ENCODE results near the gene RNLS. TPM values are rescaled to one million over a fixed set of nuclear protein-coding genes. Genes with fewer than 3 reads are reported as not detected.

RNLS gene
- total RNA-seq, 2 experiments from 2014 or later: 0.95 to 2.7 TPM

DNA sequence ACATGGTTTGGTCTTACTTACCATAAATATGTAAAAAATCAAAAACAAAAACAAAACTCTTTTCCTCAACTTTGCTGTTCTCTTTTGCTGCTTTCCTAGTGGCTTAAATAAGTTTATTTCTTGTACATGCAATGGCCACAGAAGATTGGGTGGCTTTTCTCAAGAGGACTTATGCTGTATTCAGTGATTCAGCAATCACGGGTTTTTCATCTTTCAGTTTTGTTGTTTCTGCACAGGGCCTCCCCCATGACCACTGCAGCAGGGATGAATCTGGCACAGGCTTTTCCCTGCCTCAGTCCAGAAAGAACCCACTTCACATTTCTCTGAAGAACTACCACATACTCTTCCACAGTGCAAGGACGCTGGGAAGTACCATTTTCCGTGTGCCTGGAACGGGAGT, 355.0 kb downstream of the RNLS start:
- ChIA-PET CTCF (no interaction called here), POLR2A (no interaction called here)
- TF ChIP-seq, protein P1, sequence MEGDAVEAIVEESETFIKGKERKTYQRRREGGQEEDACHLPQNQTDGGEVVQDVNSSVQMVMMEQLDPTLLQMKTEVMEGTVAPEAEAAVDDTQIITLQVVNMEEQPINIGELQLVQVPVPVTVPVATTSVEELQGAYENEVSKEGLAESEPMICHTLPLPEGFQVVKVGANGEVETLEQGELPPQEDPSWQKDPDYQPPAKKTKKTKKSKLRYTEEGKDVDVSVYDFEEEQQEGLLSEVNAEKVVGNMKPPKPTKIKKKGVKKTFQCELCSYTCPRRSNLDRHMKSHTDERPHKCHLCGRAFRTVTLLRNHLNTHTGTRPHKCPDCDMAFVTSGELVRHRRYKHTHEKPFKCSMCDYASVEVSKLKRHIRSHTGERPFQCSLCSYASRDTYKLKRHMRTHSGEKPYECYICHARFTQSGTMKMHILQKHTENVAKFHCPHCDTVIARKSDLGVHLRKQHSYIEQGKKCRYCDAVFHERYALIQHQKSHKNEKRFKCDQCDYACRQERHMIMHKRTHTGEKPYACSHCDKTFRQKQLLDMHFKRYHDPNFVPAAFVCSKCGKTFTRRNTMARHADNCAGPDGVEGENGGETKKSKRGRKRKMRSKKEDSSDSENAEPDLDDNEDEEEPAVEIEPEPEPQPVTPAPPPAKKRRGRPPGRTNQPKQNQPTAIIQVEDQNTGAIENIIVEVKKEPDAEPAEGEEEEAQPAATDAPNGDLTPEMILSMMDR (IDR thresholded peaks at IDR 0.05): no peak
- intact Hi-C loops (cut with DNase I, micrococcal nuclease): no loop called here
- Histone ChIP-seq H3K9me3 (ENCODE audit: control insufficient read depth in 1 of 2, insufficient read depth in 1 of 2, low read length in 2 of 2) (no peaks in the 10 kb centered on the region), H3K4me1 (ENCODE audit: insufficient read depth, low read length) (no peaks in the 10 kb centered on the region), H3K36me3 (ENCODE audit: insufficient read depth, low read length) (no peaks in the 10 kb centered on the region), H3K27me3 (ENCODE audit: control insufficient read depth in 1 of 2, insufficient read depth in 2 of 2, low read length in 2 of 2) (no peaks in the 10 kb centered on the region), H3K27ac (ENCODE audit: low read depth in 1 of 2, low read length in 2 of 2) (no peak overlapping the region), H3K4me3 (ENCODE audit: low read length) (no peak overlapping the region)
- Mint-ChIP-seq H3K4me1 (ENCODE audit: low read depth) (no peaks in the 10 kb centered on the region), H3K36me3 (ENCODE audit: low read depth) (no peaks in the 10 kb centered on the region), H3K27me3 (no peaks in the 10 kb centered on the region), H3K27ac (no peak overlapping the region), H3K9me3 (no peaks in the 10 kb centered on the region), H3K4me3 (no peak overlapping the region)
- DNase-seq (no peak), ATAC-seq (ENCODE audit: poor library complexity) (no peak)

DNA sequence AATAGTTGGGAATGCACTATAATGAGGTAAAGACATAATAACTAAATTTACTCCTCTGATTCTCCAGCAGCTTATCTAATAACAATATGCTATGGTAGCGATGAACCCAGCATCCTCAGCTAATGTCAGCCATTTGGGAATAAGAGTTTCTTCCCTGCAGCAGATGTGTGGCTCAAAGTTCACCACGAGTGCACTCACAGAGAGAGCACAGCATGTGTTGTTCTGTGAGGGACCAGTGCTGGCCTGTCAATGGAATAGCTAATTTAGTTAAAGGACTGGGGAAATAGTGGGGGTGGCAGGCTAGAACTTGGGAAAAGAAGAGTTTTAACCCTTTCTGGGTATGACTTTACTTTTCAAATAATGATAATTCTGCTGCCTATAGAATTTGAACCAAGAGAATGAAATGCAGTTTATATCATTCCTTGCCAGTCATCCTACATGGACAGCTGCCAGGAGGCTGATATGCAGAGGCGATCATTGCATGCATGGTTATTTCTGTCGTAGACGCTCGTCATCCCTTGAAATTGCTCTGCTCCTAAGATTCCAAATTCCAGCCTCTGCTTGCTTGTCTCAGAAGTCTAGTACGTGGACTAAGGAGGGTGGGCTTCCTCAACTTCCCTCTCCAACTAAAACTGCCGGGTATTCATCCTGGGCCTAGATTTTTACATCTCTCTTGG, 355.6 kb downstream of the RNLS start:
- ChIA-PET POLR2A (no interaction called here), CTCF (no interaction called here)
- no peak overlapping the region for H3K27ac Mint-ChIP-seq
- no peak overlapping the region for H3K4me3 Mint-ChIP-seq
- Histone ChIP-seq H3K27me3 (ENCODE audit: control insufficient read depth in 1 of 2, insufficient read depth in 2 of 2, low read length in 2 of 2) (no peaks in the 10 kb centered on the region), H3K4me1 (ENCODE audit: insufficient read depth, low read length) (no peaks in the 10 kb centered on the region), H3K9me3 (ENCODE audit: control insufficient read depth in 1 of 2, insufficient read depth in 1 of 2, low read length in 2 of 2) (no peaks in the 10 kb centered on the region), H3K36me3 (ENCODE audit: insufficient read depth, low read length) (no peaks in the 10 kb centered on the region), H3K27ac (ENCODE audit: low read depth in 1 of 2, low read length in 2 of 2) (no peak overlapping the region), H3K4me3 (ENCODE audit: low read length) (no peak overlapping the region)
- TF ChIP-seq, protein P1 (IDR thresholded peaks at IDR 0.05): no peak
- no peaks in the 10 kb centered on the region for H3K27me3 Mint-ChIP-seq
- DNase-seq: no peak
- intact Hi-C loops (cut with DNase I, micrococcal nuclease): no loop called here
- H3K9me3 Mint-ChIP-seq: no peaks in the 10 kb centered on the region
- H3K36me3 Mint-ChIP-seq (ENCODE audit: low read depth): no peaks in the 10 kb centered on the region
- H3K4me1 Mint-ChIP-seq (ENCODE audit: low read depth): no peaks in the 10 kb centered on the region
- no peak for ATAC-seq (ENCODE audit: poor library complexity)

DNA sequence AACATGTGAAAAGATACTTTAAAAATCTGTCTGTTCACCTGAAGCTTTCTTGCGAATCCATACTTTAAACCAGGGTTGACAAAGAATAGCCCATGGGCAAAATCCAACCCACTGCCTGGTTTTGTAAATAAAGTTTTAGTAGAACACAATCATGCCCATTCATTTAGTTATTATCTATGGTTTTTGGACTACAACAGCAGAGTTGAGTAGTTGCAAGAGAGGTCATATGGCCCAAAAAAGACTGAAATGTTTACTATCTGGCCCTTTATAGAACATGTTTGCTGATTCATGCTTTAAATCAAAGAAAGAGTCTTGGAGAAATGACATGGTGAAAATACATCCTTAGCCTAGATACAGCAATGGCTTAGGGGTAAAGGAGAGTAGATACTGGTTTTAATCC, 356.2 kb downstream of the RNLS start:
- H3K36me3 Mint-ChIP-seq (ENCODE audit: low read depth): no peaks in the 10 kb centered on the region
- ChIA-PET POLR2A (no interaction called here), CTCF (no interaction called here)
- intact Hi-C loops (cut with DNase I, micrococcal nuclease): no loop called here
- H3K27ac Mint-ChIP-seq: no peak overlapping the region
- no peaks in the 10 kb centered on the region for H3K27me3 ChIP-seq (ENCODE audit: control insufficient read depth in 1 of 2, insufficient read depth in 2 of 2, low read length in 2 of 2)
- TF ChIP-seq, protein P1 (IDR thresholded peaks at IDR 0.05): no peak
- no peak overlapping the region for H3K4me3 Mint-ChIP-seq
- no peaks in the 10 kb centered on the region for H3K9me3 ChIP-seq (ENCODE audit: control insufficient read depth in 1 of 2, insufficient read depth in 1 of 2, low read length in 2 of 2)
- H3K4me3 ChIP-seq (ENCODE audit: low read length): no peak overlapping the region
- H3K27me3 Mint-ChIP-seq: no peaks in the 10 kb centered on the region
- DNase-seq: no peak
- no peak for ATAC-seq (ENCODE audit: poor library complexity)
- H3K9me3 Mint-ChIP-seq: no peaks in the 10 kb centered on the region
- H3K27ac ChIP-seq (ENCODE audit: low read depth in 1 of 2, low read length in 2 of 2): no peak overlapping the region
- H3K4me1 ChIP-seq (ENCODE audit: insufficient read depth, low read length): no peaks in the 10 kb centered on the region
- H3K36me3 ChIP-seq (ENCODE audit: insufficient read depth, low read length): no peaks in the 10 kb centered on the region
- no peaks in the 10 kb centered on the region for H3K4me1 Mint-ChIP-seq (ENCODE audit: low read depth)

Measured in CD4-positive, alpha-beta T cell (primary cell).